ENCODE results near the gene FAM89B. TPM values are rescaled to one million over a fixed set of nuclear protein-coding genes. Genes with fewer than 3 reads are reported as not detected.

Gene FAM89B
- total RNA-seq, 2 experiments from 2014 or later, result 23.3 to 27.3 TPM

GRCh38 chr11:65558002-65558929 is 14.1 kb upstream of the FAM89B start, which contains the start of gene LTBP3:
LTBP3 (minus strand) TSS chr11:65558359; CDS start chr11:65557959, 400 bp downstream.
- Mint-ChIP-seq H3K4me1 (ENCODE audit: low read depth) (peaks cover 59% of the 10 kb centered on the region), H3K27me3 (no peaks in the 10 kb centered on the region), H3K27ac (peak within 1 kb of the TSS; percentile 87), H3K4me3 (peak within 1 kb of the TSS; percentile 94), H3K36me3 (ENCODE audit: low read depth) (peaks cover 6% of the 10 kb centered on the region), H3K9me3 (no peaks in the 10 kb centered on the region)
- intact Hi-C loops (cut with DNase I, micrococcal nuclease), result no loop called here
- peaks cover 80% of the 10 kb centered on the region for H3K4me1 ChIP-seq (ENCODE audit: insufficient read depth, low read length)
- DNase-seq, result peak in 7 of 14 experiments; percentile 36 to 73 (median 65)
- ChIA-PET POLR2A (interaction anchor here (0.6 to 2.9 kb wide), 10 partner anchors 12 to 60 kb away, joined by 3 to 15 read pairs (median 4); partner anchors contain the start of genes EHBP1L1, MALAT1 and ZNRD2), CTCF (interaction anchor here (1.0 to 4.0 kb wide), 3 partner anchors 12 to 18 kb away, joined by 3 to 21 read pairs (median 9); partner anchors contain the start of gene ZNRD2)
- no peak for TF ChIP-seq CTCF (IDR thresholded peaks at IDR 0.05)
- H3K27ac ChIP-seq (ENCODE audit: low read depth in 1 of 2, low read length in 2 of 2), result peak within 1 kb of the TSS; percentile 80
- H3K9me3 ChIP-seq (ENCODE audit: control insufficient read depth in 1 of 2, insufficient read depth in 1 of 2, low read length in 2 of 2), result no peaks in the 10 kb centered on the region
- H3K27me3 ChIP-seq (ENCODE audit: control insufficient read depth in 1 of 2, insufficient read depth in 2 of 2, low read length in 2 of 2), result no peaks in the 10 kb centered on the region
- peak; percentile 39 for ATAC-seq (ENCODE audit: poor library complexity)
- peak within 1 kb of the TSS; percentile 63 for H3K4me3 ChIP-seq (ENCODE audit: low read length)
- H3K36me3 ChIP-seq (ENCODE audit: insufficient read depth, low read length), result no peaks in the 10 kb centered on the region

- no peaks in the 10 kb centered on the region for H3K27me3 ChIP-seq (ENCODE audit: control insufficient read depth in 1 of 2, insufficient read depth in 2 of 2, low read length in 2 of 2)
- peak overlapping the region; percentile 59 for H3K4me3 ChIP-seq (ENCODE audit: low read length)
- DNase-seq (peak in 1 of 14 experiments; percentile 27), ATAC-seq (ENCODE audit: poor library complexity) (no peak)
- H3K4me3 Mint-ChIP-seq, result peak overlapping the region; percentile 79
- H3K9me3 ChIP-seq (ENCODE audit: control insufficient read depth in 1 of 2, insufficient read depth in 1 of 2, low read length in 2 of 2), result no peaks in the 10 kb centered on the region
- no peaks in the 10 kb centered on the region for H3K36me3 ChIP-seq (ENCODE audit: insufficient read depth, low read length)
- peaks cover 63% of the 10 kb centered on the region for H3K4me1 Mint-ChIP-seq (ENCODE audit: low read depth)
- H3K27ac ChIP-seq (ENCODE audit: low read depth in 1 of 2, low read length in 2 of 2), result peak overlapping the region; percentile 80
- peaks cover 80% of the 10 kb centered on the region for H3K4me1 ChIP-seq (ENCODE audit: insufficient read depth, low read length)
- no peaks in the 10 kb centered on the region for H3K27me3 Mint-ChIP-seq
- no peak for TF ChIP-seq CTCF (IDR thresholded peaks at IDR 0.05)
- intact Hi-C loops (cut with DNase I, micrococcal nuclease), result no loop called here
- no peaks in the 10 kb centered on the region for H3K9me3 Mint-ChIP-seq
- ChIA-PET CTCF (interaction anchor here (1.0 to 2.3 kb wide), 2 partner anchors 11 to 18 kb away, joined by 3 to 9 read pairs; partner anchors contain the start of gene ZNRD2), POLR2A (interaction anchor here (0.7 to 2.9 kb wide), 7 partner anchors 11 to 60 kb away, joined by 3 to 15 read pairs (median 4); partner anchors contain the start of genes EHBP1L1, MALAT1 and ZNRD2)
- peaks cover 4% of the 10 kb centered on the region for H3K36me3 Mint-ChIP-seq (ENCODE audit: low read depth)
- H3K27ac Mint-ChIP-seq, result peak overlapping the region; percentile 81
These were observed 13.3 kb upstream of the FAM89B start for GRCh38 chr11:65558930-65559509.

GRCh38 chr11:65559535-65559934 is 12.8 kb upstream of the FAM89B start:
- Mint-ChIP-seq H3K27me3 (no peaks in the 10 kb centered on the region), H3K4me3 (peak overlapping the region; percentile 79), H3K36me3 (ENCODE audit: low read depth) (peaks cover 4% of the 10 kb centered on the region), H3K27ac (peak overlapping the region; percentile 81), H3K9me3 (no peaks in the 10 kb centered on the region), H3K4me1 (ENCODE audit: low read depth) (peaks cover 58% of the 10 kb centered on the region)
- ChIA-PET POLR2A (interaction anchor here (0.7 to 3.8 kb wide), 6 partner anchors 10 to 61 kb away, joined by 3 to 15 read pairs (median 14); partner anchors contain the start of genes EHBP1L1, MALAT1 and ZNRD2), CTCF (interaction anchor here (1.5 to 2.3 kb wide), 2 partner anchors 11 to 19 kb away, joined by 3 to 9 read pairs; partner anchors contain the start of gene ZNRD2)
- no peak for TF ChIP-seq CTCF (IDR thresholded peaks at IDR 0.05)
- ATAC-seq (ENCODE audit: poor library complexity) (no peak), DNase-seq (no peak)
- Histone ChIP-seq H3K9me3 (ENCODE audit: control insufficient read depth in 1 of 2, insufficient read depth in 1 of 2, low read length in 2 of 2) (no peaks in the 10 kb centered on the region), H3K4me3 (ENCODE audit: low read length) (no peak overlapping the region), H3K4me1 (ENCODE audit: insufficient read depth, low read length) (peaks cover 80% of the 10 kb centered on the region), H3K27me3 (ENCODE audit: control insufficient read depth in 1 of 2, insufficient read depth in 2 of 2, low read length in 2 of 2) (no peaks in the 10 kb centered on the region), H3K27ac (ENCODE audit: low read depth in 1 of 2, low read length in 2 of 2) (peak overlapping the region in 1 of 2 donors; percentile 80), H3K36me3 (ENCODE audit: insufficient read depth, low read length) (no peaks in the 10 kb centered on the region)
- intact Hi-C loops (cut with DNase I, micrococcal nuclease), result no loop called here

Data from CD4-positive, alpha-beta T cell (primary cell).